GM23338 (cell line): ENCODE results near the gene SH3PXD2B. TPM values are rescaled to one million over a fixed set of nuclear protein-coding genes. Genes with fewer than 3 reads are reported as not detected.

ENCODE experiments used
- ATAC-seq: fragments of 200-7000 bp; cut with Tn5 transposase; 3 replicates; pipeline ENCODE4 v1.9.1; 2020
- DNase-seq: peaks from one replicate; pipeline ENCODE4 v3.0.0-alpha.2; 2015; ENCODE audit warnings: low spot score
- H2AFZ ChIP-seq: fragments of 200-600 bp; sonication (generic); 2 replicates; pipeline ENCODE4 v1.8.0; 2016; ENCODE audit warnings: antibody characterized with exemption, mild to moderate bottlenecking, moderate library complexity
- H3F3A ChIP-seq: fragments of 200-600 bp; sonication (generic); replicated peaks from 2 replicates; pipeline ENCODE4 v1.8.0; 2017; ENCODE audit warnings: antibody characterized with exemption, mixed run types, low read depth
- H3K27ac ChIP-seq: fragments of 200-600 bp; sonication (generic); 2 replicates; pipeline ENCODE4 v1.6.1; 2016; ENCODE audit warnings: low read depth
- H3K27me3 ChIP-seq: fragments of 200-600 bp; sonication (generic); 2 replicates; pipeline ENCODE4 v1.8.0; 2016; ENCODE audit warnings: mild to moderate bottlenecking, mixed run types, moderate library complexity; ENCODE audit not compliant: insufficient read depth
- H3K36me3 ChIP-seq: fragments of 200-600 bp; sonication (generic); 2 replicates; pipeline ENCODE4 v1.8.0; 2016; ENCODE audit warnings: mild to moderate bottlenecking; ENCODE audit not compliant: insufficient read depth
- H3K4me1 ChIP-seq: fragments of 200-600 bp; sonication (generic); 2 replicates; pipeline ENCODE4 v1.8.0; 2016; ENCODE audit warnings: mild to moderate bottlenecking, moderate library complexity; ENCODE audit not compliant: insufficient read depth
- H3K4me2 ChIP-seq: fragments of 200-600 bp; sonication (generic); 2 replicates; pipeline ENCODE4 v1.7.1; 2017; ENCODE audit warnings: mixed run types
- H3K4me3 ChIP-seq: fragments of 200-600 bp; sonication (generic); 2 replicates; pipeline ENCODE4 v1.6.1; 2016; ENCODE audit warnings: mixed run types
- H3K79me2 ChIP-seq: fragments of 200-600 bp; sonication (generic); replicated peaks from 2 replicates; pipeline ENCODE4 v1.8.0; 2017; ENCODE audit warnings: mild to moderate bottlenecking; ENCODE audit not compliant: insufficient read depth
- H3K9me2 ChIP-seq: fragments of 200-600 bp; sonication (generic); 2 replicates; pipeline ENCODE4 v1.8.0; 2017; ENCODE audit not compliant: insufficient read depth
- H4K20me1 ChIP-seq: fragments of 200-600 bp; sonication (generic); replicated peaks from 2 replicates; pipeline ENCODE4 v1.8.0; 2017; ENCODE audit warnings: mild to moderate bottlenecking; ENCODE audit not compliant: insufficient read depth
- H3K27ac Mint-ChIP-seq: 2 replicates; pipeline ENCODE4 v1.8.0; 2020; ENCODE audit warnings: inconsistent platforms, mild to moderate bottlenecking, moderate library complexity, mixed read lengths
- H3K27me3 Mint-ChIP-seq: 3 replicates; pipeline ENCODE4 v1.8.0; 2022; ENCODE audit warnings: low read depth, mild to moderate bottlenecking, moderate library complexity, mixed read lengths, inconsistent platforms; ENCODE audit not compliant: insufficient read depth, poor library complexity
- H3K36me3 Mint-ChIP-seq: 3 replicates; pipeline ENCODE4 v1.8.0; 2021; ENCODE audit warnings: low read depth, mild to moderate bottlenecking, inconsistent platforms, moderate library complexity, mixed read lengths
- H3K4me1 Mint-ChIP-seq: 3 replicates; pipeline ENCODE4 v1.8.0; 2020; ENCODE audit warnings: mild to moderate bottlenecking, inconsistent platforms, mixed read lengths
- H3K4me3 Mint-ChIP-seq: 3 replicates; pipeline ENCODE4 v1.8.0; 2021; ENCODE audit warnings: moderate library complexity, mild to moderate bottlenecking, inconsistent platforms, mixed read lengths
- H3K9me3 Mint-ChIP-seq: 3 replicates; pipeline ENCODE4 v1.8.0; 2020; ENCODE audit warnings: moderate library complexity, mild to moderate bottlenecking, inconsistent platforms, mixed read lengths
- CREB1 ChIP-seq: fragments of 250-450 bp; sonication (Bioruptor Pico); IDR thresholded peaks from 2 replicates; pipeline ENCODE4 v1.5.0; 2020; ENCODE audit warnings: low read depth, mild to moderate bottlenecking, moderate library complexity
- CTCF ChIP-seq, 2 experiments: fragments of 200-600 bp in 1 of 2; sonication (generic) in 1 of 2; conservative IDR thresholded peaks; 2 replicates each; pipeline versions ENCODE4 v1.5.1 to v1.6.1; 2016 to 2017; ENCODE audit warnings: antibody characterized with exemption in 2 of 2, low read depth in 2 of 2, mild to moderate bottlenecking in 2 of 2, moderate library complexity in 1 of 2
- EZH2 ChIP-seq: fragments of 200-600 bp; sonication (generic); IDR thresholded peaks from one replicate; pipeline ENCODE4 v1.8.0; 2017; ENCODE audit warnings: antibody characterized with exemption, mild to moderate bottlenecking, low read depth; ENCODE audit not compliant: unreplicated experiment
- EZH2phosphoT487 ChIP-seq: fragments of 200-600 bp; sonication (generic); IDR thresholded peaks from one replicate; pipeline ENCODE4 v1.8.1; 2018; ENCODE audit warnings: antibody characterized with exemption; ENCODE audit not compliant: unreplicated experiment
- JUNB ChIP-seq: IDR thresholded peaks from one replicate; pipeline ENCODE4 v1.6.1; 2016; ENCODE audit warnings: antibody characterized with exemption; ENCODE audit not compliant: unreplicated experiment
- NANOG ChIP-seq: IDR thresholded peaks from 2 replicates; pipeline ENCODE4 v1.6.1; 2016; ENCODE audit warnings: antibody characterized with exemption, borderline replicate concordance
- STAT1 ChIP-seq: IDR thresholded peaks from one replicate; pipeline ENCODE4 v1.6.1; 2016; ENCODE audit warnings: antibody characterized with exemption; ENCODE audit not compliant: unreplicated experiment
- ZNF114 ChIP-seq: fragments of 250-450 bp; sonication (Bioruptor Pico); IDR thresholded peaks from 2 replicates; pipeline ENCODE4 v1.5.0; 2020; ENCODE audit warnings: mild to moderate bottlenecking, moderate library complexity
- ZNF331 ChIP-seq: fragments of 250-450 bp; sonication (Bioruptor Pico); IDR thresholded peaks from 2 replicates; pipeline ENCODE4 v1.5.0; 2020; ENCODE audit warnings: low read depth, mild to moderate bottlenecking, moderate library complexity
- polyA plus RNA-seq: library from polyadenylated mRNA; unstranded; fragments of >200 nt; fragmentation: Nextera tagmentation; extraction: Ambion mirVana; gene quantifications from 2 replicates; pipeline ENCODE4 v1.2.1, GENCODE V29; 2016
- total RNA-seq: library from RNA; depleted of rRNA; stranded (reverse); fragments of >200 nt; shearing (Covaris generic); gene quantifications from 2 replicates; pipeline ENCODE4 v1.2.3, GENCODE V29; 2014
- TF ChIP-seq, protein P1 (sequence below): fragments of 250-450 bp; sonication (Bioruptor Pico); IDR thresholded peaks from 2 replicates; pipeline ENCODE4 v1.5.0; 2020; ENCODE audit warnings: mild to moderate bottlenecking, moderate library complexity
- TF ChIP-seq, protein P2 (sequence below): IDR thresholded peaks from one replicate; pipeline ENCODE4 v1.6.1; 2018; ENCODE audit warnings: antibody characterized with exemption; ENCODE audit not compliant: unreplicated experiment

The SH3PXD2B gene
- total and polyA plus RNA-seq, 2 experiments from 2014 or later, result 40.2 to 52.5 TPM

DNA sequence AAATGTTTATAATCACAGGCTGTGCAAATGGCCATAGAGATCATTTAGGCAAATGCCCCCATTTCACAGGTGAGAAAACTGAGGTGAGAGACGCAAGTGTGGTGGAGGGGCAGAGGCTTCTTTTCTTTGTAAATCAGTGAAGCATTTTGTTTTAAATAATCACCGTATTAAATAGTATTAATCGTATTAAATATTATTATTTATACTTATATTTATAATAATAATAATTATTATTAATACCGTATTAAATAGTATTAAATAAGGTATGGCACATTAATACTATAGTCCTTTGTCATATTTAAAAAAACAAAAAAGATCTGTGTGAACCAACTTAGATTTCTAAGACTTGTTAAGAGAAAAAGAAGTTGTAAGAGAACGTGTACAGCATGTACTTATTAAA is 32.6 kb upstream of the SH3PXD2B start:
- Histone ChIP-seq H2AFZ (no peak overlapping the region), H3K4me2 (no peak overlapping the region), H3K27me3 (no peaks in the 10 kb centered on the region), H3F3A (no peaks in the 10 kb centered on the region), H3K4me3 (no peak overlapping the region), H3K4me1 (no peaks in the 10 kb centered on the region), H3K9me2 (peaks cover 3% of the 10 kb centered on the region; the same call in 1 of the 2 replicates), H4K20me1 (no peaks in the 10 kb centered on the region), H3K79me2 (no peaks in the 10 kb centered on the region), H3K27ac (no peak overlapping the region), H3K36me3 (no peaks in the 10 kb centered on the region)
- Mint-ChIP-seq H3K9me3 (peaks cover 2% of the 10 kb centered on the region; the same call in 2 of the 3 replicates), H3K27ac (no peak overlapping the region), H3K4me1 (no peaks in the 10 kb centered on the region), H3K27me3 (peaks cover 10% of the 10 kb centered on the region), H3K4me3 (no peak overlapping the region), H3K36me3 (no peaks in the 10 kb centered on the region)
- DNase-seq (no peak), ATAC-seq (no peak)
- TF ChIP-seq EZH2, result no peak
- TF ChIP-seq ZNF114 (CRISPR knock-in tag), result no peak
- no peak for TF ChIP-seq ZNF331 (CRISPR knock-in tag)

- Histone ChIP-seq H3K4me2 (no peak overlapping the region), H3K36me3 (no peaks in the 10 kb centered on the region), H4K20me1 (no peaks in the 10 kb centered on the region), H3F3A (no peaks in the 10 kb centered on the region), H3K4me3 (no peak overlapping the region), H2AFZ (no peak overlapping the region), H3K4me1 (no peaks in the 10 kb centered on the region), H3K27me3 (no peaks in the 10 kb centered on the region), H3K79me2 (no peaks in the 10 kb centered on the region), H3K27ac (no peak overlapping the region), H3K9me2 (peaks cover 3% of the 10 kb centered on the region; the same call in 1 of the 2 replicates)
- Mint-ChIP-seq H3K36me3 (no peaks in the 10 kb centered on the region), H3K4me3 (no peak overlapping the region), H3K4me1 (no peaks in the 10 kb centered on the region), H3K27me3 (peaks cover 10% of the 10 kb centered on the region), H3K27ac (no peak overlapping the region), H3K9me3 (peaks cover 2% of the 10 kb centered on the region; the same call in 2 of the 3 replicates)
- ATAC-seq (no peak), DNase-seq (no peak)
- TF ChIP-seq ZNF114 (CRISPR knock-in tag) (no peak), CTCF (conservative IDR thresholded peaks at IDR 0.05; ENCODE audit: low read depth in 2 of 2) (no peak), EZH2 (no peak), JUNB (no peak), CREB1 (no peak), NANOG (no peak), EZH2phosphoT487 (no peak), STAT1 (no peak), ZNF331 (CRISPR knock-in tag) (no peak)
- TF ChIP-seq, protein P1, sequence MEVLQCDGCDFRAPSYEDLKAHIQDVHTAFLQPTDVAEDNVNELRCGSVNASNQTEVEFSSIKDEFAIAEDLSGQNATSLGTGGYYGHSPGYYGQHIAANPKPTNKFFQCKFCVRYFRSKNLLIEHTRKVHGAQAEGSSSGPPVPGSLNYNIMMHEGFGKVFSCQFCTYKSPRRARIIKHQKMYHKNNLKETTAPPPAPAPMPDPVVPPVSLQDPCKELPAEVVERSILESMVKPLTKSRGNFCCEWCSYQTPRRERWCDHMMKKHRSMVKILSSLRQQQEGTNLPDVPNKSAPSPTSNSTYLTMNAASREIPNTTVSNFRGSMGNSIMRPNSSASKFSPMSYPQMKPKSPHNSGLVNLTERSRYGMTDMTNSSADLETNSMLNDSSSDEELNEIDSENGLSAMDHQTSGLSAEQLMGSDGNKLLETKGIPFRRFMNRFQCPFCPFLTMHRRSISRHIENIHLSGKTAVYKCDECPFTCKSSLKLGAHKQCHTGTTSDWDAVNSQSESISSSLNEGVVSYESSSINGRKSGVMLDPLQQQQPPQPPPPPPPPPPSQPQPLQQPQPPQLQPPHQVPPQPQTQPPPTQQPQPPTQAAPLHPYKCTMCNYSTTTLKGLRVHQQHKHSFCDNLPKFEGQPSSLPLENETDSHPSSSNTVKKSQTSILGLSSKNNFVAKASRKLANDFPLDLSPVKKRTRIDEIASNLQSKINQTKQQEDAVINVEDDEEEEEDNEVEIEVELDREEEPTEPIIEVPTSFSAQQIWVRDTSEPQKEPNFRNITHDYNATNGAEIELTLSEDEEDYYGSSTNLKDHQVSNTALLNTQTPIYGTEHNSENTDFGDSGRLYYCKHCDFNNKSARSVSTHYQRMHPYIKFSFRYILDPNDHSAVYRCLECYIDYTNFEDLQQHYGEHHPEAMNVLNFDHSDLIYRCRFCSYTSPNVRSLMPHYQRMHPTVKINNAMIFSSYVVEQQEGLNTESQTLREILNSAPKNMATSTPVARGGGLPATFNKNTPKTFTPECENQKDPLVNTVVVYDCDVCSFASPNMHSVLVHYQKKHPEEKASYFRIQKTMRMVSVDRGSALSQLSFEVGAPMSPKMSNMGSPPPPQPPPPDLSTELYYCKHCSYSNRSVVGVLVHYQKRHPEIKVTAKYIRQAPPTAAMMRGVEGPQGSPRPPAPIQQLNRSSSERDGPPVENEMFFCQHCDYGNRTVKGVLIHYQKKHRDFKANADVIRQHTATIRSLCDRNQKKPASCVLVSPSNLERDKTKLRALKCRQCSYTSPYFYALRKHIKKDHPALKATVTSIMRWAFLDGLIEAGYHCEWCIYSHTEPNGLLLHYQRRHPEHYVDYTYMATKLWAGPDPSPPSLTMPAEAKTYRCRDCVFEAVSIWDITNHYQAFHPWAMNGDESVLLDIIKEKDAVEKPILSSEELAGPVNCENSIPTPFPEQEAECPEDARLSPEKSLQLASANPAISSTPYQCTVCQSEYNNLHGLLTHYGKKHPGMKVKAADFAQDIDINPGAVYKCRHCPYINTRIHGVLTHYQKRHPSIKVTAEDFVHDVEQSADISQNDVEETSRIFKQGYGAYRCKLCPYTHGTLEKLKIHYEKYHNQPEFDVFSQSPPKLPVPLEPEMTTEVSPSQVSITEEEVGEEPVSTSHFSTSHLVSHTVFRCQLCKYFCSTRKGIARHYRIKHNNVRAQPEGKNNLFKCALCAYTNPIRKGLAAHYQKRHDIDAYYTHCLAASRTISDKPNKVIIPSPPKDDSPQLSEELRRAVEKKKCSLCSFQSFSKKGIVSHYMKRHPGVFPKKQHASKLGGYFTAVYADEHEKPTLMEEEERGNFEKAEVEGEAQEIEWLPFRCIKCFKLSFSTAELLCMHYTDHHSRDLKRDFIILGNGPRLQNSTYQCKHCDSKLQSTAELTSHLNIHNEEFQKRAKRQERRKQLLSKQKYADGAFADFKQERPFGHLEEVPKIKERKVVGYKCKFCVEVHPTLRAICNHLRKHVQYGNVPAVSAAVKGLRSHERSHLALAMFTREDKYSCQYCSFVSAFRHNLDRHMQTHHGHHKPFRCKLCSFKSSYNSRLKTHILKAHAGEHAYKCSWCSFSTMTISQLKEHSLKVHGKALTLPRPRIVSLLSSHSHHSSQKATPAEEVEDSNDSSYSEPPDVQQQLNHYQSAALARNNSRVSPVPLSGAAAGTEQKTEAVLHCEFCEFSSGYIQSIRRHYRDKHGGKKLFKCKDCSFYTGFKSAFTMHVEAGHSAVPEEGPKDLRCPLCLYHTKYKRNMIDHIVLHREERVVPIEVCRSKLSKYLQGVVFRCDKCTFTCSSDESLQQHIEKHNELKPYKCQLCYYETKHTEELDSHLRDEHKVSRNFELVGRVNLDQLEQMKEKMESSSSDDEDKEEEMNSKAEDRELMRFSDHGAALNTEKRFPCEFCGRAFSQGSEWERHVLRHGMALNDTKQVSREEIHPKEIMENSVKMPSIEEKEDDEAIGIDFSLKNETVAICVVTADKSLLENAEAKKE (CRISPR knock-in tag), result no peak
- TF ChIP-seq, protein P2, sequence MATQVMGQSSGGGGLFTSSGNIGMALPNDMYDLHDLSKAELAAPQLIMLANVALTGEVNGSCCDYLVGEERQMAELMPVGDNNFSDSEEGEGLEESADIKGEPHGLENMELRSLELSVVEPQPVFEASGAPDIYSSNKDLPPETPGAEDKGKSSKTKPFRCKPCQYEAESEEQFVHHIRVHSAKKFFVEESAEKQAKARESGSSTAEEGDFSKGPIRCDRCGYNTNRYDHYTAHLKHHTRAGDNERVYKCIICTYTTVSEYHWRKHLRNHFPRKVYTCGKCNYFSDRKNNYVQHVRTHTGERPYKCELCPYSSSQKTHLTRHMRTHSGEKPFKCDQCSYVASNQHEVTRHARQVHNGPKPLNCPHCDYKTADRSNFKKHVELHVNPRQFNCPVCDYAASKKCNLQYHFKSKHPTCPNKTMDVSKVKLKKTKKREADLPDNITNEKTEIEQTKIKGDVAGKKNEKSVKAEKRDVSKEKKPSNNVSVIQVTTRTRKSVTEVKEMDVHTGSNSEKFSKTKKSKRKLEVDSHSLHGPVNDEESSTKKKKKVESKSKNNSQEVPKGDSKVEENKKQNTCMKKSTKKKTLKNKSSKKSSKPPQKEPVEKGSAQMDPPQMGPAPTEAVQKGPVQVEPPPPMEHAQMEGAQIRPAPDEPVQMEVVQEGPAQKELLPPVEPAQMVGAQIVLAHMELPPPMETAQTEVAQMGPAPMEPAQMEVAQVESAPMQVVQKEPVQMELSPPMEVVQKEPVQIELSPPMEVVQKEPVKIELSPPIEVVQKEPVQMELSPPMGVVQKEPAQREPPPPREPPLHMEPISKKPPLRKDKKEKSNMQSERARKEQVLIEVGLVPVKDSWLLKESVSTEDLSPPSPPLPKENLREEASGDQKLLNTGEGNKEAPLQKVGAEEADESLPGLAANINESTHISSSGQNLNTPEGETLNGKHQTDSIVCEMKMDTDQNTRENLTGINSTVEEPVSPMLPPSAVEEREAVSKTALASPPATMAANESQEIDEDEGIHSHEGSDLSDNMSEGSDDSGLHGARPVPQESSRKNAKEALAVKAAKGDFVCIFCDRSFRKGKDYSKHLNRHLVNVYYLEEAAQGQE, result no peak
Measured at GRCh38 chr5:172486451-172486850, 32.1 kb upstream of the SH3PXD2B start.
